Body of pancreas (tissue), 4 donors: Measurements from ENCODE around the gene ELOVL7. TPM values are rescaled to one million over a fixed set of nuclear protein-coding genes. Genes with fewer than 3 reads are reported as not detected.
"Not testable (repeated sequence)": the region's sequence is repeated elsewhere in the genome, so short reads cannot be mapped to it uniquely, and the experiment has no call there.

Experiments
- ATAC-seq: fragments of 150-250 bp; one replicate; pipeline ENCODE4 v1.9.1; 2016
- DNase-seq, 4 donors: peaks; one replicate each; pipeline ENCODE4 v3.0.0-alpha.2; 2019
- H3K27ac ChIP-seq, 4 donors: fragments of 200-600 bp; sonication (generic); 1 replicate in 3 of 4; 2 replicates in 1 of 4; pipeline versions ENCODE4 v1.5.1 to v1.6.1; 2016 to 2019; ENCODE audit warnings: mild to moderate bottlenecking in 1 of 4, mixed read lengths in 1 of 4, moderate library complexity in 1 of 4
- H3K27me3 ChIP-seq, 2 donors: fragments of 200-600 bp; sonication (generic); one replicate each; pipeline ENCODE4 v1.6.0; 2016; ENCODE audit warnings: mild to moderate bottlenecking in 1 of 2
- H3K36me3 ChIP-seq, 2 donors: fragments of 200-600 bp; sonication (generic); replicated peaks in 1 of 2; 2 replicates each; pipeline ENCODE4 v1.5.1; 2016; ENCODE audit warnings: low read depth in 2 of 2; ENCODE audit not compliant: insufficient read depth in 1 of 2
- H3K4me1 ChIP-seq: fragments of 200-600 bp; sonication (generic); one replicate; pipeline ENCODE4 v1.6.0; 2016
- H3K4me3 ChIP-seq, 2 donors: fragments of 200-600 bp; sonication (generic); 1 replicate in 1 of 2; 2 replicates in 1 of 2; pipeline ENCODE4 v1.5.1; 2016 to 2019
- H3K9me3 ChIP-seq, 3 donors: fragments of 200-600 bp; sonication (generic); 1 replicate in 2 of 3; 2 replicates in 1 of 3; pipeline ENCODE4 v1.5.1; 2016
- CTCF ChIP-seq, 7 experiments: fragments of 450-650 bp in 4 of 7; fragments of 200-600 bp in 3 of 7; sonication (generic) in 3 of 7; IDR thresholded peaks; one replicate each; pipeline ENCODE4 v1.5.1; 2016 to 2019; ENCODE audit warnings: antibody characterized with exemption in 7 of 7
- POLR2A ChIP-seq, 3 donors: fragments of 450-650 bp; IDR thresholded peaks; one replicate each; pipeline ENCODE4 v1.6.1; 2016; ENCODE audit warnings: antibody characterized with exemption in 3 of 3, mild to moderate bottlenecking in 2 of 3
- WGBS, 2 donors: methylation state at CpG; one replicate each; pipeline ENCODE4 v1.1.5; 2017; 5-methylcytosine and 5-hydroxymethylcytosine counted together
- intact Hi-C: fragments of 100-400 bp; cut with DNase I; formaldehyde crosslinking; loops from one replicate; pipeline ENCODE4 v1.15.1; 2023
- total RNA-seq, 2 donors: library from RNA; depleted of rRNA; stranded (reverse); fragments of >200 nt; gene quantifications; one replicate each; pipeline ENCODE4 v1.1.0, GENCODE V29; 2016

ELOVL7 gene
- total RNA-seq, 2 donors from 2014 or later = 2.6 to 7.5 TPM

GRCh38 chr5:60870857-60871256 lies 26.8 kb upstream of the ELOVL7 start:
- Histone ChIP-seq H3K4me1 (no peaks in the 10 kb centered on the region), H3K9me3 (no peaks in the 10 kb centered on the region), H3K27ac (no peak overlapping the region), H3K4me3 (no peak overlapping the region), H3K27me3 (no peaks in the 10 kb centered on the region), H3K36me3 (no peaks in the 10 kb centered on the region)
- DNase-seq = no peak
- TF ChIP-seq POLR2A (IDR thresholded peaks at IDR 0.05) (no peak), CTCF (IDR thresholded peaks at IDR 0.05) (no peak)
- intact Hi-C loops = no loop called here
- ATAC-seq = no peak
- WGBS, 2 donors = 92 to 95% methylated on average over 3 of the region's 3 CpGs

- H3K9me3 ChIP-seq, H3K36me3 ChIP-seq, DNase-seq, ATAC-seq, H3K27ac ChIP-seq, intact Hi-C loops, H3K4me1 ChIP-seq, H3K27me3 ChIP-seq, H3K4me3 ChIP-seq: not testable (repeated sequence)
- WGBS, 2 donors = 92 to 100% methylated on average over 2 to 16 of the region's 16 CpGs
Measured at GRCh38 chr5:60860572-60860971, 16.5 kb upstream of the ELOVL7 start.

- H3K4me1 ChIP-seq = no peaks in the 10 kb centered on the region
- no peak overlapping the region for H3K27ac ChIP-seq
- no peaks in the 10 kb centered on the region for H3K36me3 ChIP-seq
- no peak for ATAC-seq
- TF ChIP-seq CTCF (IDR thresholded peaks at IDR 0.05) (no peak), POLR2A (IDR thresholded peaks at IDR 0.05) (no peak)
- intact Hi-C loops = no loop called here
- no peaks in the 10 kb centered on the region for H3K27me3 ChIP-seq
- DNase-seq = no peak
- no peaks in the 10 kb centered on the region for H3K9me3 ChIP-seq
- no peak overlapping the region for H3K4me3 ChIP-seq
- WGBS, 2 donors = 89 to 90% methylated on average over 1 of the region's 1 CpG
Measured at GRCh38 chr5:60856066-60856465, 12.0 kb upstream of the ELOVL7 start.

GRCh38 chr5:60852940-60853339 lies 8.9 kb upstream of the ELOVL7 start:
- TF ChIP-seq POLR2A (IDR thresholded peaks at IDR 0.05) = no peak
- TF ChIP-seq CTCF (IDR thresholded peaks at IDR 0.05) = no peak
- no peak overlapping the region for H3K4me3 ChIP-seq
- no peaks in the 10 kb centered on the region for H3K36me3 ChIP-seq
- intact Hi-C loops = no loop called here
- H3K4me1 ChIP-seq = no peaks in the 10 kb centered on the region
- WGBS, 2 donors = 40 to 48% methylated on average over 3 of the region's 3 CpGs
- ATAC-seq (no peak), DNase-seq (no peak)
- no peaks in the 10 kb centered on the region for H3K27me3 ChIP-seq
- no peaks in the 10 kb centered on the region for H3K9me3 ChIP-seq
- no peak overlapping the region for H3K27ac ChIP-seq

- no peak overlapping the region for H3K4me3 ChIP-seq
- no peaks in the 10 kb centered on the region for H3K27me3 ChIP-seq
- DNase-seq (no peak), ATAC-seq (no peak)
- no peaks in the 10 kb centered on the region for H3K9me3 ChIP-seq
- H3K27ac ChIP-seq = no peak overlapping the region
- TF ChIP-seq CTCF (IDR thresholded peaks at IDR 0.05) (no peak), POLR2A (IDR thresholded peaks at IDR 0.05) (no peak)
- no peaks in the 10 kb centered on the region for H3K36me3 ChIP-seq
- no peaks in the 10 kb centered on the region for H3K4me1 ChIP-seq
- WGBS, 2 donors = 41 to 46% methylated on average over 2 of the region's 2 CpGs
- intact Hi-C loops = no loop called here
Measured at GRCh38 chr5:60852317-60852716, 8.2 kb upstream of the ELOVL7 start.
